ENCODE data around the gene TIMP3.

GRCh38 chr22:32800994-32801536, 440 bp upstream of the TIMP3 start:
- TF ChIP-seq, protein P1, sequence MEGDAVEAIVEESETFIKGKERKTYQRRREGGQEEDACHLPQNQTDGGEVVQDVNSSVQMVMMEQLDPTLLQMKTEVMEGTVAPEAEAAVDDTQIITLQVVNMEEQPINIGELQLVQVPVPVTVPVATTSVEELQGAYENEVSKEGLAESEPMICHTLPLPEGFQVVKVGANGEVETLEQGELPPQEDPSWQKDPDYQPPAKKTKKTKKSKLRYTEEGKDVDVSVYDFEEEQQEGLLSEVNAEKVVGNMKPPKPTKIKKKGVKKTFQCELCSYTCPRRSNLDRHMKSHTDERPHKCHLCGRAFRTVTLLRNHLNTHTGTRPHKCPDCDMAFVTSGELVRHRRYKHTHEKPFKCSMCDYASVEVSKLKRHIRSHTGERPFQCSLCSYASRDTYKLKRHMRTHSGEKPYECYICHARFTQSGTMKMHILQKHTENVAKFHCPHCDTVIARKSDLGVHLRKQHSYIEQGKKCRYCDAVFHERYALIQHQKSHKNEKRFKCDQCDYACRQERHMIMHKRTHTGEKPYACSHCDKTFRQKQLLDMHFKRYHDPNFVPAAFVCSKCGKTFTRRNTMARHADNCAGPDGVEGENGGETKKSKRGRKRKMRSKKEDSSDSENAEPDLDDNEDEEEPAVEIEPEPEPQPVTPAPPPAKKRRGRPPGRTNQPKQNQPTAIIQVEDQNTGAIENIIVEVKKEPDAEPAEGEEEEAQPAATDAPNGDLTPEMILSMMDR (IDR thresholded peaks at IDR 0.05): no peak
- TF ChIP-seq EP300 (IDR thresholded peaks at IDR 0.05) (no peak), POLR2A (IDR thresholded peaks at IDR 0.05) (no peak), POLR2AphosphoS5 (IDR thresholded peaks at IDR 0.05) (no peak)

All from stomach (tissue), 4 donors.